Lower leg skin (tissue), 4 donors: Measurements from ENCODE around the gene ICAM5. TPM values are rescaled to one million over a fixed set of nuclear protein-coding genes. Genes with fewer than 3 reads are reported as not detected.

Experiments
- DNase-seq, 2 donors: peaks; one replicate each; pipeline ENCODE4 v3.0.0-alpha.2; 2019; ENCODE audit warnings: low spot score in 2 of 2
- H3K4me3 ChIP-seq: fragments of 200-600 bp; sonication (generic); 2 replicates; pipeline ENCODE4 v1.5.1; 2017; ENCODE audit warnings: mild to moderate bottlenecking, low read depth; ENCODE audit not compliant: poor library complexity, severe bottlenecking
- CTCF ChIP-seq, 3 donors: fragments of 450-650 bp; IDR thresholded peaks; one replicate each; pipeline ENCODE4 v1.5.1; 2016; ENCODE audit warnings: antibody characterized with exemption in 3 of 3, mild to moderate bottlenecking in 3 of 3, moderate library complexity in 2 of 3
- POLR2A ChIP-seq, 2 donors: fragments of 450-650 bp; IDR thresholded peaks; one replicate each; pipeline ENCODE4 v1.6.1; 2016 to 2017; ENCODE audit warnings: antibody characterized with exemption in 2 of 2, mild to moderate bottlenecking in 1 of 2, moderate library complexity in 1 of 2
- WGBS, 2 donors: methylation state at CpG; one replicate each; pipeline ENCODE4 v1.1.5; 2018; 5-methylcytosine and 5-hydroxymethylcytosine counted together
- intact Hi-C: fragments of 100-400 bp; cut with DNase I; formaldehyde crosslinking; loops from one replicate; pipeline ENCODE4 v1.15.0; 2023; ENCODE audit warnings: low total_unique reads
- total RNA-seq, 4 donors: library from RNA; depleted of rRNA; stranded (reverse); fragments of >200 nt; gene quantifications; one replicate each; pipeline ENCODE4 v1.1.0, GENCODE V29; 2016

Gene ICAM5
- total RNA-seq, 4 donors from 2014 or later = 0.13 to 0.20 TPM; not detected in 2

GRCh38 chr19:10320602-10321416 lies 31.1 kb downstream of the ICAM5 start:
- intact Hi-C loops = no loop called here
- H3K4me3 ChIP-seq = no peak overlapping the region
- no peak for TF ChIP-seq POLR2A (IDR thresholded peaks at IDR 0.05)
- no peak for TF ChIP-seq CTCF (IDR thresholded peaks at IDR 0.05)
- 88 to 94% methylated on average over 22 to 27 of the region's 32 CpGs for WGBS, 2 donors
- no peak for DNase-seq

- no peak for TF ChIP-seq CTCF (IDR thresholded peaks at IDR 0.05)
- intact Hi-C loops = no loop called here
- WGBS, 2 donors = 59 to 88% methylated on average over 4 to 11 of the region's 11 CpGs
- DNase-seq = no peak
- no peak overlapping the region for H3K4me3 ChIP-seq
Observed at GRCh38 chr19:10321417-10321797, 31.7 kb downstream of the ICAM5 start.

GRCh38 chr19:10321874-10322835 lies 32.4 kb downstream of the ICAM5 start:
- H3K4me3 ChIP-seq = no peak overlapping the region
- 89 to 93% methylated on average over 13 to 18 of the region's 19 CpGs for WGBS, 2 donors
- intact Hi-C loops = no loop called here
- no peak for TF ChIP-seq POLR2A (IDR thresholded peaks at IDR 0.05)
- no peak for TF ChIP-seq CTCF (IDR thresholded peaks at IDR 0.05)
- DNase-seq = no peak

GRCh38 chr19:10325732-10326131 lies 36.0 kb downstream of the ICAM5 start:
- intact Hi-C loops = no loop called here
- H3K4me3 ChIP-seq = no peak overlapping the region
- no peak for TF ChIP-seq POLR2A (IDR thresholded peaks at IDR 0.05)
- TF ChIP-seq CTCF (IDR thresholded peaks at IDR 0.05) = no peak
- WGBS, 2 donors = 92 to 94% methylated on average over 8 of the region's 8 CpGs
- DNase-seq = no peak

GRCh38 chr19:10327793-10328192 lies 38.0 kb downstream of the ICAM5 start:
- intact Hi-C loops = no loop called here
- H3K4me3 ChIP-seq = no peak overlapping the region
- no peak for TF ChIP-seq POLR2A (IDR thresholded peaks at IDR 0.05)
- no peak for TF ChIP-seq CTCF (IDR thresholded peaks at IDR 0.05)
- WGBS, 2 donors = 89 to 99% methylated on average over 7 of the region's 7 CpGs
- no peak for DNase-seq
